Sigmoid colon (tissue), 4 donors: ENCODE results near the gene ZFTA.

Source experiments
- EP300 ChIP-seq, 4 donors: sonication (generic); formaldehyde crosslinking; IDR thresholded peaks; one replicate each; pipeline ENCODE4 v1.6.1; 2017; ENCODE audit warnings: antibody characterized with exemption in 4 of 4
- POLR2AphosphoS5 ChIP-seq, 4 donors: sonication (generic); formaldehyde crosslinking; IDR thresholded peaks; one replicate each; pipeline ENCODE4 v1.6.1; 2017; ENCODE audit warnings: antibody characterized with exemption in 4 of 4
- TF ChIP-seq, protein P1 (sequence below), 4 experiments: fragments of 450-650 bp in 3 of 4; fragments of 200-600 bp in 1 of 4; IDR thresholded peaks; one replicate each; pipeline ENCODE4 v1.5.1; 2016 to 2019; ENCODE audit warnings: antibody characterized with exemption in 4 of 4, mild to moderate bottlenecking in 3 of 4, moderate library complexity in 2 of 4

DNA sequence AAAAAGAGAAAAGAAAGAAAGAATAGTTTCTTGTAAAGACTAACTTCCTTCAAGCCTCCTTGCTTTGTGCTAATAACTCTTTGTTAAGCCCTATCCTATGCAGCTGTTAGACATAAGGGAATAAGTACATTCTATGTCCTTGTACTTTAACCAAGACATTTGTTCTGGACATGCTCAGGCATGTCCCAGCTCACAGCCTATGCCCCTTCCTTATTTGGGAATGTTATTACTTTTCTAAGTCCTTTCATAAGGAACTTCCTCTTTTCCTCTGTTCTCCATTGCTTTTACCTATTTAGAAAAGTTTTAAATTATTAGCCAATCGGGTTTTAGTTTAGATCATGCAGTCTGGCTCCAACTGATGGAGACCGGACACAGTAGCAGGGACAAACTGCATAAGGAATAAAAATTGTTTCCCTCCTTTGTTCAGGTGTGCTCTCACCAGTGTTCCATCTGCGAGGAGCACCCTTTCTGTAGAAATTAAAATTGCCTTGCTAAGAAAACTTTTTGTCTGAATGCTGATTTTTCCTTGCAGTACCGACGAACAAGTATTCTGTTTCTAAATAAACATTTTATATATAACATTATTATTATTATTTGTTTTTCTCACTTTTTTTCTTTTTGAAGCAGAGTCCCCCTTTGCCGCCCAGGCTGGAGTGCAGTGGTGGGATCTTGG is 23.1 kb upstream of the ZFTA start:
- TF ChIP-seq, protein P1, sequence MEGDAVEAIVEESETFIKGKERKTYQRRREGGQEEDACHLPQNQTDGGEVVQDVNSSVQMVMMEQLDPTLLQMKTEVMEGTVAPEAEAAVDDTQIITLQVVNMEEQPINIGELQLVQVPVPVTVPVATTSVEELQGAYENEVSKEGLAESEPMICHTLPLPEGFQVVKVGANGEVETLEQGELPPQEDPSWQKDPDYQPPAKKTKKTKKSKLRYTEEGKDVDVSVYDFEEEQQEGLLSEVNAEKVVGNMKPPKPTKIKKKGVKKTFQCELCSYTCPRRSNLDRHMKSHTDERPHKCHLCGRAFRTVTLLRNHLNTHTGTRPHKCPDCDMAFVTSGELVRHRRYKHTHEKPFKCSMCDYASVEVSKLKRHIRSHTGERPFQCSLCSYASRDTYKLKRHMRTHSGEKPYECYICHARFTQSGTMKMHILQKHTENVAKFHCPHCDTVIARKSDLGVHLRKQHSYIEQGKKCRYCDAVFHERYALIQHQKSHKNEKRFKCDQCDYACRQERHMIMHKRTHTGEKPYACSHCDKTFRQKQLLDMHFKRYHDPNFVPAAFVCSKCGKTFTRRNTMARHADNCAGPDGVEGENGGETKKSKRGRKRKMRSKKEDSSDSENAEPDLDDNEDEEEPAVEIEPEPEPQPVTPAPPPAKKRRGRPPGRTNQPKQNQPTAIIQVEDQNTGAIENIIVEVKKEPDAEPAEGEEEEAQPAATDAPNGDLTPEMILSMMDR (IDR thresholded peaks at IDR 0.05) = no peak
- TF ChIP-seq POLR2AphosphoS5 (IDR thresholded peaks at IDR 0.05) (no peak), EP300 (IDR thresholded peaks at IDR 0.05) (no peak)
